Neural cell (in vitro differentiated cells): ENCODE data around the gene YEATS4. TPM values are rescaled to one million over a fixed set of nuclear protein-coding genes. Genes with fewer than 3 reads are reported as not detected.

Experiments used
- H2AFZ ChIP-seq: fragments of 200-600, 300-800 bp; sonication (generic), shearing (Covaris generic); 2 replicates; pipeline ENCODE4 v1.6.0; 2014; ENCODE audit warnings: low read depth, mild to moderate bottlenecking, antibody characterized with exemption, low read length, moderate library complexity
- H3F3A ChIP-seq: fragments of 200-600 bp; shearing (Covaris generic); 2 replicates; pipeline ENCODE4 v1.6.1; 2016; ENCODE audit warnings: mild to moderate bottlenecking, moderate library complexity, mixed read lengths, antibody characterized with exemption, low read length; ENCODE audit not compliant: insufficient read depth, poor library complexity, severe bottlenecking
- H3K27ac ChIP-seq: fragments of 200-600, 300-800 bp; sonication (generic), shearing (Covaris generic); 2 replicates; pipeline ENCODE4 v1.5.1; 2014; ENCODE audit warnings: mild to moderate bottlenecking, low read length, moderate library complexity
- H3K27me3 ChIP-seq: fragments of 300-800, 200-600 bp; sonication (generic), shearing (Covaris generic); 2 replicates; pipeline ENCODE4 v1.6.0; 2014; ENCODE audit warnings: mild to moderate bottlenecking, low read depth, low read length, moderate library complexity; ENCODE audit not compliant: insufficient read depth
- H3K36me3 ChIP-seq: fragments of 300-800, 200-600 bp; sonication (generic), shearing (Covaris generic); 2 replicates; pipeline ENCODE4 v1.5.1; 2014; ENCODE audit warnings: mild to moderate bottlenecking, antibody characterized with exemption, low read length, moderate library complexity; ENCODE audit not compliant: insufficient read depth
- H3K4me2 ChIP-seq: fragments of 300-800, 200-600 bp; sonication (generic), shearing (Covaris generic); 2 replicates; pipeline ENCODE4 v1.6.0; 2014; ENCODE audit warnings: mild to moderate bottlenecking, low read length
- H3K4me3 ChIP-seq: fragments of 300-800, 200-600 bp; sonication (generic), shearing (Covaris generic); 2 replicates; pipeline ENCODE4 v1.5.1; 2014; ENCODE audit warnings: mild to moderate bottlenecking, low read length, moderate library complexity
- H3K79me2 ChIP-seq: fragments of 200-600 bp; shearing (Covaris generic); replicated peaks from 2 replicates; pipeline ENCODE4 v1.6.0; 2014; ENCODE audit warnings: mild to moderate bottlenecking, low read length, moderate library complexity; ENCODE audit not compliant: insufficient read depth
- H3K9ac ChIP-seq: fragments of 300-800, 200-600 bp; sonication (generic), shearing (Covaris generic); 2 replicates; pipeline ENCODE4 v1.6.1; 2016; ENCODE audit warnings: mild to moderate bottlenecking, low read length, mixed read lengths
- H3K9me2 ChIP-seq: fragments of 200-600 bp; shearing (Covaris generic); 2 replicates; pipeline ENCODE4 v1.6.1; 2016; ENCODE audit warnings: mild to moderate bottlenecking, low read length, mixed read lengths; ENCODE audit not compliant: insufficient read depth
- H3K9me3 ChIP-seq: fragments of 200-600, 300-800 bp; sonication (generic), shearing (Covaris generic); 2 replicates; pipeline ENCODE4 v1.6.1; 2016; ENCODE audit warnings: mild to moderate bottlenecking, mixed run types, low read length, moderate library complexity, mixed read lengths
- H4K20me1 ChIP-seq: fragments of 200-600 bp; shearing (Covaris generic); 2 replicates; pipeline ENCODE4 v1.6.1; 2016; ENCODE audit warnings: mild to moderate bottlenecking, mixed run types; ENCODE audit not compliant: insufficient read depth
- EP300 ChIP-seq: fragments of 450-650 bp; conservative IDR thresholded peaks from 2 replicates; pipeline ENCODE4 v1.6.1; 2014; ENCODE audit warnings: antibody characterized with exemption, mild to moderate bottlenecking, moderate library complexity; ENCODE audit not compliant: poor library complexity, severe bottlenecking
- EZH2 ChIP-seq: fragments of 200-600, 300-800 bp; shearing (Covaris generic), sonication (generic); IDR thresholded peaks from 2 replicates; pipeline ENCODE4 v1.6.1; 2014; ENCODE audit warnings: antibody characterized with exemption, low read length, borderline replicate concordance, mild to moderate bottlenecking; ENCODE audit not compliant: insufficient read depth, poor library complexity, severe bottlenecking
- MXI1 ChIP-seq: fragments of 450-650 bp; conservative IDR thresholded peaks from 2 replicates; pipeline ENCODE4 v1.6.1; 2014; ENCODE audit warnings: antibody characterized with exemption, mild to moderate bottlenecking; ENCODE audit not compliant: poor library complexity, severe bottlenecking
- POLR2AphosphoS5 ChIP-seq: IDR thresholded peaks from 2 replicates; pipeline ENCODE4 v1.6.1; 2012
- RAD21 ChIP-seq: fragments of 450-650 bp; conservative IDR thresholded peaks from 2 replicates; pipeline ENCODE4 v1.6.1; 2014; ENCODE audit warnings: antibody characterized with exemption, mild to moderate bottlenecking, moderate library complexity
- SMC3 ChIP-seq: fragments of 450-650 bp; conservative IDR thresholded peaks from 2 replicates; pipeline ENCODE4 v1.6.1; 2014; ENCODE audit warnings: antibody characterized with exemption, mild to moderate bottlenecking, moderate library complexity; ENCODE audit not compliant: poor library complexity
- TAF1 ChIP-seq: IDR thresholded peaks from 2 replicates; pipeline ENCODE4 v1.6.1; 2012; ENCODE audit warnings: low read depth
- polyA plus RNA-seq: library from polyadenylated mRNA; depleted of rRNA; stranded (reverse); fragments of >200 nt; gene quantifications from 2 replicates; pipeline ENCODE4 v1.2.3, GENCODE V29; 2014
- TF ChIP-seq, protein P1 (sequence below): fragments of 450-650 bp; IDR thresholded peaks from 2 replicates; pipeline ENCODE4 v1.5.1; 2014; ENCODE audit warnings: antibody characterized with exemption, mild to moderate bottlenecking, moderate library complexity; ENCODE audit not compliant: poor library complexity, severe bottlenecking
- TF ChIP-seq, protein P2 (sequence below): IDR thresholded peaks from 2 replicates; pipeline ENCODE4 v1.6.1; 2012; ENCODE audit warnings: borderline replicate concordance

YEATS4 gene
- polyA plus RNA-seq, 1 donor from 2014 or later, result 227 TPM

DNA sequence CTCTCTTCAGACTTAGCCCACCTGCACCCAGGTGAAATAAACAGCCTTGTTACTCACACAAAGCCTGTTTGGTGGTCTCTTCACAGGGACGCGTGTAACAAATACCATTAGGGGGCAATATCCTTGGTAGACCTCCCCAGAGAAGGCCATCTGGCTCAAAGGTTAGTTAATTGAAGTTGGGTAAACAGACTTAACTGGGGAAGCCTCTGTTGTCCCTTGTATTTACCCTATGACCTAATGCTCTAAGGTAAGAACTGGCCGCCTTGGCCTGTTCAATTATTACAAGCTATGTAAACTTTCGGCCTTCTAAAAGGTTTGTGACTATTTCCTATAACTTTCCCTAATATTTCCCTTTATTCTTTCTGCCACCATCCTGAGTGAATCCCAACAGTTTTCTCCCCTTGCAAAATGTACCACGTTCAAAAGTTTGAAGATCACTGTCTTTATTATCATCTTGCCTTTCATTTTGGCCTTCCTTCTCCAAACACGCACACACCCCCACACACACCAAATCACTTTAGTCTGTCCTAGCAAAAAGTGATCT lies 26.7 kb upstream of the YEATS4 start:
- no peaks in the 10 kb centered on the region for H3K9me3 ChIP-seq
- no peaks in the 10 kb centered on the region for H3K79me2 ChIP-seq
- no peaks in the 10 kb centered on the region for H3K36me3 ChIP-seq
- no peaks in the 10 kb centered on the region for H3F3A ChIP-seq
- no peak overlapping the region for H3K4me3 ChIP-seq
- no peaks in the 10 kb centered on the region for H4K20me1 ChIP-seq
- no peaks in the 10 kb centered on the region for H3K9me2 ChIP-seq
- no peak overlapping the region for H3K27ac ChIP-seq
- TF ChIP-seq POLR2AphosphoS5, result no peak
- TF ChIP-seq, protein P1, sequence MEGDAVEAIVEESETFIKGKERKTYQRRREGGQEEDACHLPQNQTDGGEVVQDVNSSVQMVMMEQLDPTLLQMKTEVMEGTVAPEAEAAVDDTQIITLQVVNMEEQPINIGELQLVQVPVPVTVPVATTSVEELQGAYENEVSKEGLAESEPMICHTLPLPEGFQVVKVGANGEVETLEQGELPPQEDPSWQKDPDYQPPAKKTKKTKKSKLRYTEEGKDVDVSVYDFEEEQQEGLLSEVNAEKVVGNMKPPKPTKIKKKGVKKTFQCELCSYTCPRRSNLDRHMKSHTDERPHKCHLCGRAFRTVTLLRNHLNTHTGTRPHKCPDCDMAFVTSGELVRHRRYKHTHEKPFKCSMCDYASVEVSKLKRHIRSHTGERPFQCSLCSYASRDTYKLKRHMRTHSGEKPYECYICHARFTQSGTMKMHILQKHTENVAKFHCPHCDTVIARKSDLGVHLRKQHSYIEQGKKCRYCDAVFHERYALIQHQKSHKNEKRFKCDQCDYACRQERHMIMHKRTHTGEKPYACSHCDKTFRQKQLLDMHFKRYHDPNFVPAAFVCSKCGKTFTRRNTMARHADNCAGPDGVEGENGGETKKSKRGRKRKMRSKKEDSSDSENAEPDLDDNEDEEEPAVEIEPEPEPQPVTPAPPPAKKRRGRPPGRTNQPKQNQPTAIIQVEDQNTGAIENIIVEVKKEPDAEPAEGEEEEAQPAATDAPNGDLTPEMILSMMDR, result no peak
- TF ChIP-seq TAF1, result no peak
- TF ChIP-seq, protein P2, sequence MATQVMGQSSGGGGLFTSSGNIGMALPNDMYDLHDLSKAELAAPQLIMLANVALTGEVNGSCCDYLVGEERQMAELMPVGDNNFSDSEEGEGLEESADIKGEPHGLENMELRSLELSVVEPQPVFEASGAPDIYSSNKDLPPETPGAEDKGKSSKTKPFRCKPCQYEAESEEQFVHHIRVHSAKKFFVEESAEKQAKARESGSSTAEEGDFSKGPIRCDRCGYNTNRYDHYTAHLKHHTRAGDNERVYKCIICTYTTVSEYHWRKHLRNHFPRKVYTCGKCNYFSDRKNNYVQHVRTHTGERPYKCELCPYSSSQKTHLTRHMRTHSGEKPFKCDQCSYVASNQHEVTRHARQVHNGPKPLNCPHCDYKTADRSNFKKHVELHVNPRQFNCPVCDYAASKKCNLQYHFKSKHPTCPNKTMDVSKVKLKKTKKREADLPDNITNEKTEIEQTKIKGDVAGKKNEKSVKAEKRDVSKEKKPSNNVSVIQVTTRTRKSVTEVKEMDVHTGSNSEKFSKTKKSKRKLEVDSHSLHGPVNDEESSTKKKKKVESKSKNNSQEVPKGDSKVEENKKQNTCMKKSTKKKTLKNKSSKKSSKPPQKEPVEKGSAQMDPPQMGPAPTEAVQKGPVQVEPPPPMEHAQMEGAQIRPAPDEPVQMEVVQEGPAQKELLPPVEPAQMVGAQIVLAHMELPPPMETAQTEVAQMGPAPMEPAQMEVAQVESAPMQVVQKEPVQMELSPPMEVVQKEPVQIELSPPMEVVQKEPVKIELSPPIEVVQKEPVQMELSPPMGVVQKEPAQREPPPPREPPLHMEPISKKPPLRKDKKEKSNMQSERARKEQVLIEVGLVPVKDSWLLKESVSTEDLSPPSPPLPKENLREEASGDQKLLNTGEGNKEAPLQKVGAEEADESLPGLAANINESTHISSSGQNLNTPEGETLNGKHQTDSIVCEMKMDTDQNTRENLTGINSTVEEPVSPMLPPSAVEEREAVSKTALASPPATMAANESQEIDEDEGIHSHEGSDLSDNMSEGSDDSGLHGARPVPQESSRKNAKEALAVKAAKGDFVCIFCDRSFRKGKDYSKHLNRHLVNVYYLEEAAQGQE, result no peak
- TF ChIP-seq EZH2, result no peak
- no peak for TF ChIP-seq SMC3
- H3K9ac ChIP-seq, result no peak overlapping the region
- no peaks in the 10 kb centered on the region for H3K27me3 ChIP-seq
- no peak overlapping the region for H3K4me2 ChIP-seq
- no peak overlapping the region for H2AFZ ChIP-seq

DNA sequence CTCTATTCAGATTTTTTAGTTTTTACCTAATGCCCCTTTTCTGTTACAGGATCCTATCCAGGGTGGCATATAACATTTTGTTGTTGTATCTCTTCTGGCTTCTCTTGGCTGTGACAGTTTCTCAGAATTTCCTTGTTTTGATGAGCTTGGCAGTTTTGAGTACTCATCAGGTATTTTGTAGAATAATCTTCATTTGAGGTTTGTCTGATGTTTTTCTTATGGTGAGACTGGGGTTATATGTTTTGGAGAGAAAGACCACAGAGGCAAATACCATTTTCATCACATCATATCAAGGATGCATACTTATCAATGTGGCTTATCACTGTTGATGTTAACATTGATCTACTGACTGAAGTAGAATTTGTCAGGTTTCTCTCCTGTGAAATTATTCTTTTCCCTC lies 25.4 kb upstream of the YEATS4 start:
- H2AFZ ChIP-seq, result no peak overlapping the region
- H3F3A ChIP-seq, result no peaks in the 10 kb centered on the region
- no peaks in the 10 kb centered on the region for H3K36me3 ChIP-seq
- no peaks in the 10 kb centered on the region for H3K9me2 ChIP-seq
- H3K9me3 ChIP-seq, result no peaks in the 10 kb centered on the region
- no peaks in the 10 kb centered on the region for H4K20me1 ChIP-seq
- H3K27me3 ChIP-seq, result no peaks in the 10 kb centered on the region
- no peak overlapping the region for H3K27ac ChIP-seq
- no peak overlapping the region for H3K9ac ChIP-seq
- H3K4me3 ChIP-seq, result no peak overlapping the region
- H3K79me2 ChIP-seq, result no peaks in the 10 kb centered on the region
- no peak overlapping the region for H3K4me2 ChIP-seq
- TF ChIP-seq RAD21 (no peak), MXI1 (no peak), TAF1 (no peak), EZH2 (no peak), SMC3 (no peak), EP300 (no peak), POLR2AphosphoS5 (no peak)
- TF ChIP-seq, protein P2, result no peak
- TF ChIP-seq, protein P1, result no peak
